Activated CD4-positive, alpha-beta T cell treated with anti-CD3 and anti-CD28 coated beads for 4 hours (primary cell): ENCODE results near the gene ACTRT2.

Experiments used
- DNase-seq, 2 donors: peaks; one replicate each; pipeline ENCODE4 v3.0.0-alpha.2; 2020

ACTRT2 gene

GRCh38 chr1:3018576-3018975, 2.7 kb upstream of the ACTRT2 start:
- DNase-seq = no peak

GRCh38 chr1:3019007-3019515, 2.2 kb upstream of the ACTRT2 start:
- no peak for DNase-seq

- no peak for DNase-seq
Observed at GRCh38 chr1:3019516-3020051, 1.7 kb upstream of the ACTRT2 start.

GRCh38 chr1:3020263-3020909, 881 bp upstream of the ACTRT2 start:
- DNase-seq = no peak

- no peak for DNase-seq
Observed at GRCh38 chr1:3021801-3022401, 634 bp downstream of the ACTRT2 start.

GRCh38 chr1:3022511-3022973, 1.3 kb downstream of the ACTRT2 start:
- no peak for DNase-seq

- DNase-seq = no peak
Observed at GRCh38 chr1:3022976-3023375, 1.7 kb downstream of the ACTRT2 start.

GRCh38 chr1:3024019-3024418, 2.8 kb downstream of the ACTRT2 start:
- DNase-seq = no peak

- DNase-seq = no peak
Observed at GRCh38 chr1:3024588-3024987, 3.3 kb downstream of the ACTRT2 start.

GRCh38 chr1:3026124-3026523, 4.9 kb downstream of the ACTRT2 start:
- no peak for DNase-seq

GRCh38 chr1:3026581-3027391, 5.5 kb downstream of the ACTRT2 start:
- no peak for DNase-seq

GRCh38 chr1:3027611-3028371, 6.5 kb downstream of the ACTRT2 start:
- DNase-seq = no peak

- DNase-seq = no peak
Observed at GRCh38 chr1:3028531-3029282, 7.4 kb downstream of the ACTRT2 start.

- DNase-seq = no peak
Observed at GRCh38 chr1:3029481-3029961, 8.3 kb downstream of the ACTRT2 start.

GRCh38 chr1:3029991-3030662, 8.9 kb downstream of the ACTRT2 start:
- DNase-seq = no peak

- no peak for DNase-seq
Observed at GRCh38 chr1:3030663-3031381, 9.6 kb downstream of the ACTRT2 start.

- DNase-seq = no peak
Observed at GRCh38 chr1:3031401-3032221, 10.3 kb downstream of the ACTRT2 start.

- DNase-seq = no peak
Observed at GRCh38 chr1:3032371-3033039, 11.2 kb downstream of the ACTRT2 start.
